Thyroid gland (tissue), 4 donors: ENCODE data around the gene VSTM4. TPM values are rescaled to one million over a fixed set of nuclear protein-coding genes. Genes with fewer than 3 reads are reported as not detected.
A peak's percentile ranks its signal among the peaks of the same experiment; 100 is the strongest.

Experiments used
- DNase-seq, 2 donors: peaks; one replicate each; pipeline ENCODE4 v3.0.0-alpha.2; 2019
- H3K27ac ChIP-seq, 3 donors: fragments of 200-600 bp; sonication (generic); 1 replicate in 2 of 3; 2 replicates in 1 of 3; pipeline ENCODE4 v1.5.1; 2016 to 2019; ENCODE audit warnings: mild to moderate bottlenecking in 1 of 3, moderate library complexity in 1 of 3
- H3K27me3 ChIP-seq: fragments of 200-600 bp; sonication (generic); one replicate; pipeline ENCODE4 v1.5.1; 2019
- H3K36me3 ChIP-seq, 2 donors: fragments of 200-600 bp; sonication (generic); one replicate each; pipeline ENCODE4 v1.5.1; 2016 to 2019
- H3K4me1 ChIP-seq, 2 donors: fragments of 200-600 bp; sonication (generic); one replicate each; pipeline ENCODE4 v1.5.1; 2017 to 2019
- H3K4me3 ChIP-seq, 3 donors: fragments of 200-600 bp; sonication (generic); replicated peaks in 1 of 3; 1 replicate in 2 of 3; 2 replicates in 1 of 3; pipeline ENCODE4 v1.5.1; 2016; ENCODE audit warnings: mild to moderate bottlenecking in 1 of 3
- H3K9me3 ChIP-seq: fragments of 200-600 bp; sonication (generic); one replicate; pipeline ENCODE4 v1.5.1; 2017
- CTCF ChIP-seq, 6 experiments: fragments of 200-600 bp in 3 of 6; fragments of 450-650 bp in 3 of 6; sonication (generic) in 3 of 6; IDR thresholded peaks; one replicate each; pipeline ENCODE4 v1.5.1; 2016 to 2019; ENCODE audit warnings: antibody characterized with exemption in 6 of 6, mild to moderate bottlenecking in 2 of 6, inconsistent platforms in 1 of 6, moderate library complexity in 1 of 6
- POLR2A ChIP-seq, 2 donors: fragments of 450-650 bp; IDR thresholded peaks; one replicate each; pipeline ENCODE4 v1.6.1; 2017; ENCODE audit warnings: antibody characterized with exemption in 2 of 2, mild to moderate bottlenecking in 2 of 2, moderate library complexity in 1 of 2
- WGBS, 2 donors: methylation state at CpG; one replicate each; pipeline ENCODE4 v1.1.5; 2017; 5-methylcytosine and 5-hydroxymethylcytosine counted together
- intact Hi-C: fragments of 100-400 bp; cut with DNase I; formaldehyde crosslinking; loops from one replicate; pipeline ENCODE4 v1.15.1; 2023
- total RNA-seq, 4 donors: library from RNA; depleted of rRNA; stranded (reverse); fragments of >200 nt; gene quantifications; one replicate each; pipeline ENCODE4 v1.2.3, GENCODE V29; 2016

The VSTM4 gene
- total RNA-seq, 4 donors from 2014 or later, result 42.9 to 220 (median 142) TPM

- TF ChIP-seq POLR2A (IDR thresholded peaks at IDR 0.05) (no peak), CTCF (IDR thresholded peaks at IDR 0.05) (no peak)
- Histone ChIP-seq H3K36me3 (no peaks in the 10 kb centered on the region), H3K4me3 (no peak overlapping the region), H3K27me3 (no peaks in the 10 kb centered on the region), H3K27ac (no peak overlapping the region), H3K9me3 (no peaks in the 10 kb centered on the region), H3K4me1 (peaks cover 14 to 28% of the 10 kb centered on the region in 2 donors)
- 64 to 65% methylated on average over 10 to 11 of the region's 13 CpGs for WGBS, 2 donors
- DNase-seq, result peak; percentile 68 to 71
- intact Hi-C loops, result no loop called here
Observed at GRCh38 chr10:49000437-49001398, 114.6 kb downstream of the VSTM4 start.

- 90 to 96% methylated on average over 2 of the region's 2 CpGs for WGBS, 2 donors
- TF ChIP-seq CTCF (IDR thresholded peaks at IDR 0.05), result no peak
- TF ChIP-seq POLR2A (IDR thresholded peaks at IDR 0.05), result no peak
- Histone ChIP-seq H3K27ac (no peak overlapping the region), H3K9me3 (no peaks in the 10 kb centered on the region), H3K4me3 (no peak overlapping the region), H3K36me3 (no peaks in the 10 kb centered on the region), H3K27me3 (no peaks in the 10 kb centered on the region), H3K4me1 (peaks cover 9 to 24% of the 10 kb centered on the region in 2 donors)
- no peak for DNase-seq
- intact Hi-C loops, result no loop called here
Observed at GRCh38 chr10:48999346-48999745, 116.0 kb downstream of the VSTM4 start.

- H3K4me1 ChIP-seq, result peaks cover 9 to 24% of the 10 kb centered on the region in 2 donors
- intact Hi-C loops, result no loop called here
- no peaks in the 10 kb centered on the region for H3K36me3 ChIP-seq
- no peaks in the 10 kb centered on the region for H3K27me3 ChIP-seq
- no peak overlapping the region for H3K4me3 ChIP-seq
- no peaks in the 10 kb centered on the region for H3K9me3 ChIP-seq
- WGBS, 2 donors, result 86 to 91% methylated on average over 1 to 3 of the region's 3 CpGs
- H3K27ac ChIP-seq, result no peak overlapping the region
- no peak for TF ChIP-seq POLR2A (IDR thresholded peaks at IDR 0.05)
- no peak for DNase-seq
Observed at GRCh38 chr10:48996329-48996728, 119.0 kb downstream of the VSTM4 start.

DNA sequence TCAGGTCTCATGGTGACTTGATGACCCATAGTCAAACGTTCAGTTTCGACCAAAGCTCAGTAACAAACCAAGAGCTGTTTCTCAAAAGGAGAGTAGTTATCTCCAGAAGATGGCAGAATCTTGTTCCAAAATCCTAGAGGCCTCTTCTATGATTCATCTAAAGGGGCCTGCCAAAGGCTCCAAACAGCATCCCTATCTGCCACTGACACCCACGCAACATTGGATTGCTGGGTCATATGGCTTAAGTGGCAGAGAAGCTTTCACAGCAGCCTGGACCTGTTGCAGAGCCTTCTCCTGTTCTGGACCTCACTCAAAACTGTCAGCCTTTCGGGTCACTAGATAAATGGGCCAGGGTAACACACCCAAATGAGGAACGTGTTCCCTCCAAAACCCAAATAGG lies 121.7 kb downstream of the VSTM4 start:
- intact Hi-C loops, result no loop called here
- no peak for TF ChIP-seq POLR2A (IDR thresholded peaks at IDR 0.05)
- TF ChIP-seq CTCF (IDR thresholded peaks at IDR 0.05), result no peak
- Histone ChIP-seq H3K9me3 (no peaks in the 10 kb centered on the region), H3K27me3 (no peaks in the 10 kb centered on the region), H3K4me3 (no peak overlapping the region), H3K27ac (no peak overlapping the region), H3K4me1 (peaks cover 1 to 2% of the 10 kb centered on the region in 2 donors), H3K36me3 (no peaks in the 10 kb centered on the region)
- WGBS, 2 donors, result 92 to 94% methylated on average over 5 of the region's 5 CpGs
- no peak for DNase-seq

- TF ChIP-seq CTCF (IDR thresholded peaks at IDR 0.05) (no peak), POLR2A (IDR thresholded peaks at IDR 0.05) (no peak)
- 93 to 96% methylated on average over 1 of the region's 1 CpG for WGBS, 2 donors
- intact Hi-C loops, result no loop called here
Observed at GRCh38 chr10:48990226-48990625, 125.1 kb downstream of the VSTM4 start.

More at GRCh38 chr10:48990226-48990625, 125.1 kb downstream of the VSTM4 start:
- H3K9me3 ChIP-seq, result no peaks in the 10 kb centered on the region
- H3K27me3 ChIP-seq, result no peaks in the 10 kb centered on the region
- no peak overlapping the region for H3K27ac ChIP-seq
- H3K4me1 ChIP-seq, result no peaks in the 10 kb centered on the region
- no peaks in the 10 kb centered on the region for H3K36me3 ChIP-seq
- DNase-seq, result no peak
- no peak overlapping the region for H3K4me3 ChIP-seq
